ENCODE results near the gene PDZD2.

DNA sequence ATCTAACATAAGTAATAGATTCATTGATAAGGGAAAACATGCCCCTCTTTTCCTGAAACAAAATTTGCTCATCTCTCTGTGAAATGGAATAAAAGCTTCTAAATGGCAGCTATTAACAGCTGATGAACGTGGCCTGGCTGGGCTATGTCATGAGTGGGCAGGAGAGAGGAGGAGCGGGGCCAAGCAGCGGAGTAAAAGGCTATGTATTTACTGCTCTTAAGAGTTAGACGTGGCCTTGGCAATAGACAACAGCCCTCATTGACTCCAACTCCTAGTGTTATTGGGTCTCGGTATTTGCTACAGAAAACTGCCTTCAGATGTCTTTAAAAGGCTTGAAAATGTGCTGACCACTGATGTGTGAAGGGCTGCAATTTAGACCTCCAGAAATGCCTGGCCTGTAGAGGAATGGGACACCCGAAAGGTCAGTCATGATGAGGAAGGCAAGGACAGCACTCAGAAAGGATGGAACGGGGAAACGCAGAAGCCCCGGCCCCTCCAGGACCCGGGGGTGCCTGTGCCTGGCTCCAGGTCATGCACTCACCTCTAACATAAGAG, 116.8 kb downstream of the PDZD2 start:
- TF ChIP-seq EZH2 (IDR thresholded peaks at IDR 0.05) (no peak), POLR2AphosphoS5 (IDR thresholded peaks at IDR 0.05; ENCODE audit: low read depth, low read length) (no peak), ZNF274 (IDR thresholded peaks at IDR 0.05; ENCODE audit: low read depth, low read length) (no peak), RAD21 (IDR thresholded peaks at IDR 0.05; ENCODE audit: low read depth) (no peak), SIN3A (IDR thresholded peaks at IDR 0.05; ENCODE audit: low read depth) (no peak), CBX3 (IDR thresholded peaks at IDR 0.05; ENCODE audit: low read depth) (no peak), POLR2A (IDR thresholded peaks at IDR 0.05; ENCODE audit: borderline replicate concordance, extremely low read depth, insufficient read depth, insufficient read length) (no peak), TCF7L2 (IDR thresholded peaks at IDR 0.05; ENCODE audit: borderline replicate concordance, extremely low read depth, insufficient read depth, insufficient read length) (no peak), SRF (IDR thresholded peaks at IDR 0.05; ENCODE audit: low read depth) (no peak), EGR1 (IDR thresholded peaks at IDR 0.05; ENCODE audit: low read depth) (no peak)
- TF ChIP-seq, protein P1, sequence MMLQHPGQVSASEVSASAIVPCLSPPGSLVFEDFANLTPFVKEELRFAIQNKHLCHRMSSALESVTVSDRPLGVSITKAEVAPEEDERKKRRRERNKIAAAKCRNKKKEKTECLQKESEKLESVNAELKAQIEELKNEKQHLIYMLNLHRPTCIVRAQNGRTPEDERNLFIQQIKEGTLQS (IDR thresholded peaks at IDR 0.05) = no peak
- TF ChIP-seq, protein P2, sequence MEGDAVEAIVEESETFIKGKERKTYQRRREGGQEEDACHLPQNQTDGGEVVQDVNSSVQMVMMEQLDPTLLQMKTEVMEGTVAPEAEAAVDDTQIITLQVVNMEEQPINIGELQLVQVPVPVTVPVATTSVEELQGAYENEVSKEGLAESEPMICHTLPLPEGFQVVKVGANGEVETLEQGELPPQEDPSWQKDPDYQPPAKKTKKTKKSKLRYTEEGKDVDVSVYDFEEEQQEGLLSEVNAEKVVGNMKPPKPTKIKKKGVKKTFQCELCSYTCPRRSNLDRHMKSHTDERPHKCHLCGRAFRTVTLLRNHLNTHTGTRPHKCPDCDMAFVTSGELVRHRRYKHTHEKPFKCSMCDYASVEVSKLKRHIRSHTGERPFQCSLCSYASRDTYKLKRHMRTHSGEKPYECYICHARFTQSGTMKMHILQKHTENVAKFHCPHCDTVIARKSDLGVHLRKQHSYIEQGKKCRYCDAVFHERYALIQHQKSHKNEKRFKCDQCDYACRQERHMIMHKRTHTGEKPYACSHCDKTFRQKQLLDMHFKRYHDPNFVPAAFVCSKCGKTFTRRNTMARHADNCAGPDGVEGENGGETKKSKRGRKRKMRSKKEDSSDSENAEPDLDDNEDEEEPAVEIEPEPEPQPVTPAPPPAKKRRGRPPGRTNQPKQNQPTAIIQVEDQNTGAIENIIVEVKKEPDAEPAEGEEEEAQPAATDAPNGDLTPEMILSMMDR (IDR thresholded peaks at IDR 0.05 in 2 of 3, conservative IDR thresholded peaks at IDR 0.05 in 1 of 3; ENCODE audit: borderline replicate concordance in 1 of 3, insufficient read depth in 1 of 3, low read depth in 2 of 3, low read length in 2 of 3) = no peak
- TF ChIP-seq, protein P3, sequence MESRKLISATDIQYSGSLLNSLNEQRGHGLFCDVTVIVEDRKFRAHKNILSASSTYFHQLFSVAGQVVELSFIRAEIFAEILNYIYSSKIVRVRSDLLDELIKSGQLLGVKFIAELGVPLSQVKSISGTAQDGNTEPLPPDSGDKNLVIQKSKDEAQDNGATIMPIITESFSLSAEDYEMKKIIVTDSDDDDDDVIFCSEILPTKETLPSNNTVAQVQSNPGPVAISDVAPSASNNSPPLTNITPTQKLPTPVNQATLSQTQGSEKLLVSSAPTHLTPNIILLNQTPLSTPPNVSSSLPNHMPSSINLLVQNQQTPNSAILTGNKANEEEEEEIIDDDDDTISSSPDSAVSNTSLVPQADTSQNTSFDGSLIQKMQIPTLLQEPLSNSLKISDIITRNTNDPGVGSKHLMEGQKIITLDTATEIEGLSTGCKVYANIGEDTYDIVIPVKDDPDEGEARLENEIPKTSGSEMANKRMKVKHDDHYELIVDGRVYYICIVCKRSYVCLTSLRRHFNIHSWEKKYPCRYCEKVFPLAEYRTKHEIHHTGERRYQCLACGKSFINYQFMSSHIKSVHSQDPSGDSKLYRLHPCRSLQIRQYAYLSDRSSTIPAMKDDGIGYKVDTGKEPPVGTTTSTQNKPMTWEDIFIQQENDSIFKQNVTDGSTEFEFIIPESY (IDR thresholded peaks at IDR 0.05; ENCODE audit: extremely low read depth, insufficient replicate concordance, low read length) = no peak
- TF ChIP-seq, protein P4, sequence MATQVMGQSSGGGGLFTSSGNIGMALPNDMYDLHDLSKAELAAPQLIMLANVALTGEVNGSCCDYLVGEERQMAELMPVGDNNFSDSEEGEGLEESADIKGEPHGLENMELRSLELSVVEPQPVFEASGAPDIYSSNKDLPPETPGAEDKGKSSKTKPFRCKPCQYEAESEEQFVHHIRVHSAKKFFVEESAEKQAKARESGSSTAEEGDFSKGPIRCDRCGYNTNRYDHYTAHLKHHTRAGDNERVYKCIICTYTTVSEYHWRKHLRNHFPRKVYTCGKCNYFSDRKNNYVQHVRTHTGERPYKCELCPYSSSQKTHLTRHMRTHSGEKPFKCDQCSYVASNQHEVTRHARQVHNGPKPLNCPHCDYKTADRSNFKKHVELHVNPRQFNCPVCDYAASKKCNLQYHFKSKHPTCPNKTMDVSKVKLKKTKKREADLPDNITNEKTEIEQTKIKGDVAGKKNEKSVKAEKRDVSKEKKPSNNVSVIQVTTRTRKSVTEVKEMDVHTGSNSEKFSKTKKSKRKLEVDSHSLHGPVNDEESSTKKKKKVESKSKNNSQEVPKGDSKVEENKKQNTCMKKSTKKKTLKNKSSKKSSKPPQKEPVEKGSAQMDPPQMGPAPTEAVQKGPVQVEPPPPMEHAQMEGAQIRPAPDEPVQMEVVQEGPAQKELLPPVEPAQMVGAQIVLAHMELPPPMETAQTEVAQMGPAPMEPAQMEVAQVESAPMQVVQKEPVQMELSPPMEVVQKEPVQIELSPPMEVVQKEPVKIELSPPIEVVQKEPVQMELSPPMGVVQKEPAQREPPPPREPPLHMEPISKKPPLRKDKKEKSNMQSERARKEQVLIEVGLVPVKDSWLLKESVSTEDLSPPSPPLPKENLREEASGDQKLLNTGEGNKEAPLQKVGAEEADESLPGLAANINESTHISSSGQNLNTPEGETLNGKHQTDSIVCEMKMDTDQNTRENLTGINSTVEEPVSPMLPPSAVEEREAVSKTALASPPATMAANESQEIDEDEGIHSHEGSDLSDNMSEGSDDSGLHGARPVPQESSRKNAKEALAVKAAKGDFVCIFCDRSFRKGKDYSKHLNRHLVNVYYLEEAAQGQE (IDR thresholded peaks at IDR 0.05; ENCODE audit: low read depth) = no peak
